ENCODE data around the gene PGBD5. TPM values are rescaled to one million over a fixed set of nuclear protein-coding genes. Genes with fewer than 3 reads are reported as not detected.

The PGBD5 gene
- total RNA-seq, 5 donors from 2014 or later (not counting 1 experiment from before 2014, with no cell fraction given): 0.03 to 0.09 (median 0.09) TPM; not detected in 2

GRCh38 chr1:230390371-230390770, 35.8 kb downstream of the PGBD5 start:
- no peak for DNase-seq
- POLR2A ChIA-PET: no interaction called here
- CTCF ChIA-PET: no interaction called here
- Histone ChIP-seq H3K27ac (ENCODE audit: low read length) (no peak overlapping the region), H3K36me3 (ENCODE audit: control insufficient read depth in 2 of 2, extremely low read depth in 1 of 2, insufficient read depth in 1 of 2, low read length in 1 of 2) (no peaks in the 10 kb centered on the region), H3K4me1 (ENCODE audit: control insufficient read depth in 1 of 2, extremely low read depth in 1 of 2, insufficient read depth in 2 of 2, low read length in 2 of 2) (no peaks in the 10 kb centered on the region), H3K9me3 (no peaks in the 10 kb centered on the region), H3K4me3 (ENCODE audit: control insufficient read depth in 1 of 2, extremely low read depth in 1 of 2, low read length in 1 of 2) (no peak overlapping the region), H3K27me3 (replicated peaks in 1 of 2; ENCODE audit: control insufficient read depth in 2 of 2, extremely low read depth in 1 of 2, insufficient read depth in 2 of 2, low read length in 1 of 2) (peaks cover 0 to 26% of the 10 kb centered on the region in 2 experiments)
- Mint-ChIP-seq H3K27ac (no peak overlapping the region), H3K4me3 (no peak overlapping the region), H3K36me3 (no peaks in the 10 kb centered on the region), H3K4me1 (no peaks in the 10 kb centered on the region), H3K9me3 (peaks cover 0 to 4% (median 0%) of the 10 kb centered on the region in 3 donors), H3K27me3 (peaks cover 24 to 31% of the 10 kb centered on the region in 2 donors)
- WGBS (ENCODE audit: insufficient coverage): no CpG with 5 or more reads among the region's 2 CpGs
- no peak for ATAC-seq (replicated peaks in 1 of 4)

- Mint-ChIP-seq H3K27me3 (peaks cover 24 to 36% of the 10 kb centered on the region in 2 donors), H3K27ac (no peak overlapping the region), H3K4me1 (no peaks in the 10 kb centered on the region), H3K36me3 (no peaks in the 10 kb centered on the region), H3K9me3 (no peaks in the 10 kb centered on the region), H3K4me3 (no peak overlapping the region)
- Histone ChIP-seq H3K36me3 (ENCODE audit: control insufficient read depth in 2 of 2, extremely low read depth in 1 of 2, insufficient read depth in 1 of 2, low read length in 1 of 2) (no peaks in the 10 kb centered on the region), H3K4me1 (ENCODE audit: control insufficient read depth in 1 of 2, extremely low read depth in 1 of 2, insufficient read depth in 2 of 2, low read length in 2 of 2) (no peaks in the 10 kb centered on the region), H3K4me3 (ENCODE audit: control insufficient read depth in 1 of 2, extremely low read depth in 1 of 2, low read length in 1 of 2) (no peak overlapping the region), H3K27me3 (replicated peaks in 1 of 2; ENCODE audit: control insufficient read depth in 2 of 2, extremely low read depth in 1 of 2, insufficient read depth in 2 of 2, low read length in 1 of 2) (peaks cover 0 to 31% of the 10 kb centered on the region in 2 experiments), H3K9me3 (no peaks in the 10 kb centered on the region), H3K27ac (ENCODE audit: low read length) (no peak overlapping the region)
- ChIA-PET CTCF (no interaction called here), POLR2A (no interaction called here)
- 95% methylated on average over 10 of the region's 12 CpGs for WGBS (ENCODE audit: insufficient coverage)
- no peak for ATAC-seq (replicated peaks in 1 of 4)
- DNase-seq: no peak
Observed at GRCh38 chr1:230387876-230388275, 38.3 kb downstream of the PGBD5 start.

- WGBS (ENCODE audit: insufficient coverage): 71% methylated on average over 1 of the region's 2 CpGs
- Histone ChIP-seq H3K9me3 (no peaks in the 10 kb centered on the region), H3K27me3 (replicated peaks in 1 of 2; ENCODE audit: control insufficient read depth in 2 of 2, extremely low read depth in 1 of 2, insufficient read depth in 2 of 2, low read length in 1 of 2) (peaks cover 0 to 27% of the 10 kb centered on the region in 2 experiments), H3K27ac (ENCODE audit: low read length) (no peak overlapping the region), H3K4me1 (ENCODE audit: control insufficient read depth in 1 of 2, extremely low read depth in 1 of 2, insufficient read depth in 2 of 2, low read length in 2 of 2) (no peaks in the 10 kb centered on the region), H3K36me3 (ENCODE audit: control insufficient read depth in 2 of 2, extremely low read depth in 1 of 2, insufficient read depth in 1 of 2, low read length in 1 of 2) (no peaks in the 10 kb centered on the region), H3K4me3 (ENCODE audit: control insufficient read depth in 1 of 2, extremely low read depth in 1 of 2, low read length in 1 of 2) (no peak overlapping the region)
- ATAC-seq (replicated peaks in 1 of 4) (no peak), DNase-seq (no peak)
- ChIA-PET CTCF (no interaction called here), POLR2A (no interaction called here)
- Mint-ChIP-seq H3K4me3 (no peak overlapping the region), H3K4me1 (no peaks in the 10 kb centered on the region), H3K9me3 (no peaks in the 10 kb centered on the region), H3K27ac (no peak overlapping the region), H3K27me3 (peaks cover 20 to 31% of the 10 kb centered on the region in 2 donors), H3K36me3 (no peaks in the 10 kb centered on the region)
Observed at GRCh38 chr1:230387296-230387695, 38.8 kb downstream of the PGBD5 start.

GRCh38 chr1:230386637-230387262, 39.4 kb downstream of the PGBD5 start:
- Mint-ChIP-seq H3K27ac (no peak overlapping the region), H3K36me3 (no peaks in the 10 kb centered on the region), H3K4me3 (no peak overlapping the region), H3K27me3 (peaks cover 20 to 27% of the 10 kb centered on the region in 2 donors), H3K9me3 (no peaks in the 10 kb centered on the region), H3K4me1 (no peaks in the 10 kb centered on the region)
- ChIA-PET CTCF (no interaction called here), POLR2A (no interaction called here)
- Histone ChIP-seq H3K27ac (ENCODE audit: low read length) (no peak overlapping the region), H3K36me3 (ENCODE audit: control insufficient read depth in 2 of 2, extremely low read depth in 1 of 2, insufficient read depth in 1 of 2, low read length in 1 of 2) (no peaks in the 10 kb centered on the region), H3K9me3 (no peaks in the 10 kb centered on the region), H3K4me3 (ENCODE audit: control insufficient read depth in 1 of 2, extremely low read depth in 1 of 2, low read length in 1 of 2) (no peak overlapping the region), H3K27me3 (replicated peaks in 1 of 2; ENCODE audit: control insufficient read depth in 2 of 2, extremely low read depth in 1 of 2, insufficient read depth in 2 of 2, low read length in 1 of 2) (peaks cover 0 to 24% of the 10 kb centered on the region in 2 experiments), H3K4me1 (ENCODE audit: control insufficient read depth in 1 of 2, extremely low read depth in 1 of 2, insufficient read depth in 2 of 2, low read length in 2 of 2) (no peaks in the 10 kb centered on the region)
- WGBS (ENCODE audit: insufficient coverage): no CpG with 5 or more reads among the region's 6 CpGs
- DNase-seq (no peak), ATAC-seq (replicated peaks in 1 of 4) (no peak)

GRCh38 chr1:230385930-230386329, 40.2 kb downstream of the PGBD5 start:
- Mint-ChIP-seq H3K9me3 (no peaks in the 10 kb centered on the region), H3K27ac (no peak overlapping the region), H3K27me3 (peaks cover 19 to 28% of the 10 kb centered on the region in 2 donors), H3K36me3 (no peaks in the 10 kb centered on the region), H3K4me3 (no peak overlapping the region), H3K4me1 (no peaks in the 10 kb centered on the region)
- Histone ChIP-seq H3K36me3 (ENCODE audit: control insufficient read depth in 2 of 2, extremely low read depth in 1 of 2, insufficient read depth in 1 of 2, low read length in 1 of 2) (no peaks in the 10 kb centered on the region), H3K9me3 (no peaks in the 10 kb centered on the region), H3K27ac (ENCODE audit: low read length) (no peak overlapping the region), H3K27me3 (replicated peaks in 1 of 2; ENCODE audit: control insufficient read depth in 2 of 2, extremely low read depth in 1 of 2, insufficient read depth in 2 of 2, low read length in 1 of 2) (peaks cover 0 to 27% of the 10 kb centered on the region in 2 experiments), H3K4me1 (ENCODE audit: control insufficient read depth in 1 of 2, extremely low read depth in 1 of 2, insufficient read depth in 2 of 2, low read length in 2 of 2) (no peaks in the 10 kb centered on the region), H3K4me3 (ENCODE audit: control insufficient read depth in 1 of 2, extremely low read depth in 1 of 2, low read length in 1 of 2) (no peak overlapping the region)
- DNase-seq (no peak), ATAC-seq (replicated peaks in 1 of 4) (no peak)
- CTCF ChIA-PET: no interaction called here
- POLR2A ChIA-PET: no interaction called here
- WGBS (ENCODE audit: insufficient coverage): 80% methylated on average over 2 of the region's 4 CpGs

- no peak overlapping the region for H3K4me3 Mint-ChIP-seq
- no peak for ATAC-seq (replicated peaks in 1 of 4)
- H3K4me1 ChIP-seq (ENCODE audit: control insufficient read depth in 1 of 2, extremely low read depth in 1 of 2, insufficient read depth in 2 of 2, low read length in 2 of 2): no peaks in the 10 kb centered on the region
- no peaks in the 10 kb centered on the region for H3K36me3 ChIP-seq (ENCODE audit: control insufficient read depth in 2 of 2, extremely low read depth in 1 of 2, insufficient read depth in 1 of 2, low read length in 1 of 2)
- H3K27me3 Mint-ChIP-seq: peaks cover 17 to 28% of the 10 kb centered on the region in 2 donors
- no peak overlapping the region for H3K27ac ChIP-seq (ENCODE audit: low read length)
- no peaks in the 10 kb centered on the region for H3K36me3 Mint-ChIP-seq
- peaks cover 0 to 27% of the 10 kb centered on the region in 2 experiments for H3K27me3 ChIP-seq (replicated peaks in 1 of 2; ENCODE audit: control insufficient read depth in 2 of 2, extremely low read depth in 1 of 2, insufficient read depth in 2 of 2, low read length in 1 of 2)
- ChIA-PET POLR2A (no interaction called here), CTCF (no interaction called here)
- H3K9me3 Mint-ChIP-seq: no peaks in the 10 kb centered on the region
- no peaks in the 10 kb centered on the region for H3K4me1 Mint-ChIP-seq
- DNase-seq: no peak
- no peak overlapping the region for H3K27ac Mint-ChIP-seq
- H3K9me3 ChIP-seq: no peaks in the 10 kb centered on the region
- WGBS (ENCODE audit: insufficient coverage): no CpG with 5 or more reads among the region's 2 CpGs
- H3K4me3 ChIP-seq (ENCODE audit: control insufficient read depth in 1 of 2, extremely low read depth in 1 of 2, low read length in 1 of 2): no peak overlapping the region
Observed at GRCh38 chr1:230385158-230385450, 41.0 kb downstream of the PGBD5 start.

Data from T-cell (primary cell).